Activated CD4-positive, alpha-beta T cell treated with anti-CD3 and anti-CD28 coated beads, Interleukin-2, Interleukin-4, amounts not matched to agents 100 ng/mL and 50 ng/mL, durations not matched to agents 16 hours and 8 hours (primary cell): ENCODE data around the gene STARD13.
A peak's percentile ranks its signal among the peaks of the same experiment; 100 is the strongest.

ENCODE experiments used
- DNase-seq: peaks from one replicate; pipeline ENCODE4 v3.0.0-alpha.2; 2020; ENCODE audit warnings: low spot score

STARD13 gene

GRCh38 chr13:33224191-33224590, 61.4 kb downstream of the STARD13 start:
- DNase-seq, result no peak

GRCh38 chr13:33219926-33220325, 65.6 kb downstream of the STARD13 start:
- DNase-seq, result no peak

- DNase-seq, result no peak
Measured at GRCh38 chr13:33218426-33218825, 67.1 kb downstream of the STARD13 start.

- no peak for DNase-seq
Measured at GRCh38 chr13:33218020-33218419, 67.5 kb downstream of the STARD13 start.

- no peak for DNase-seq
Measured at GRCh38 chr13:33217256-33217655, 68.3 kb downstream of the STARD13 start.

- DNase-seq, result no peak
Measured at GRCh38 chr13:33213797-33214196, 71.8 kb downstream of the STARD13 start.

GRCh38 chr13:33213024-33213768, 72.4 kb downstream of the STARD13 start:
- DNase-seq, result no peak

- no peak for DNase-seq
Measured at GRCh38 chr13:33212396-33212795, 73.2 kb downstream of the STARD13 start.

GRCh38 chr13:33210090-33210489, 75.5 kb downstream of the STARD13 start:
- no peak for DNase-seq

- DNase-seq, result no peak
Measured at GRCh38 chr13:33208290-33209220, 77.0 kb downstream of the STARD13 start.

GRCh38 chr13:33207615-33207961, 78.0 kb downstream of the STARD13 start:
- DNase-seq, result no peak

- no peak for DNase-seq
Measured at GRCh38 chr13:33206945-33207614, 78.5 kb downstream of the STARD13 start.

GRCh38 chr13:33206425-33206824, 79.1 kb downstream of the STARD13 start:
- DNase-seq, result no peak

GRCh38 chr13:33205804-33206221, 79.7 kb downstream of the STARD13 start:
- no peak for DNase-seq

GRCh38 chr13:33205224-33205623, 80.3 kb downstream of the STARD13 start:
- no peak for DNase-seq

GRCh38 chr13:33204130-33204927, 81.2 kb downstream of the STARD13 start:
- DNase-seq, result peak; percentile 26

GRCh38 chr13:33202644-33203169, 82.8 kb downstream of the STARD13 start:
- DNase-seq, result no peak

GRCh38 chr13:33201659-33202058, 83.9 kb downstream of the STARD13 start:
- no peak for DNase-seq

GRCh38 chr13:33199289-33199850, 86.2 kb downstream of the STARD13 start:
- DNase-seq, result no peak

GRCh38 chr13:33197541-33197971, 88.0 kb downstream of the STARD13 start:
- no peak for DNase-seq

- no peak for DNase-seq
Measured at GRCh38 chr13:33196767-33197166, 88.8 kb downstream of the STARD13 start.
